Measurements from ENCODE around the gene MTMR10.

Gene MTMR10

GRCh38 chr15:30990036-30990435 lies 1.4 kb downstream of the MTMR10 start:
- H3K4me3 ChIP-seq (ENCODE audit: control insufficient read depth, low read depth, low read length): peak overlapping the region; percentile 92
- no peak for DNase-seq (ENCODE audit: low read depth)

DNA sequence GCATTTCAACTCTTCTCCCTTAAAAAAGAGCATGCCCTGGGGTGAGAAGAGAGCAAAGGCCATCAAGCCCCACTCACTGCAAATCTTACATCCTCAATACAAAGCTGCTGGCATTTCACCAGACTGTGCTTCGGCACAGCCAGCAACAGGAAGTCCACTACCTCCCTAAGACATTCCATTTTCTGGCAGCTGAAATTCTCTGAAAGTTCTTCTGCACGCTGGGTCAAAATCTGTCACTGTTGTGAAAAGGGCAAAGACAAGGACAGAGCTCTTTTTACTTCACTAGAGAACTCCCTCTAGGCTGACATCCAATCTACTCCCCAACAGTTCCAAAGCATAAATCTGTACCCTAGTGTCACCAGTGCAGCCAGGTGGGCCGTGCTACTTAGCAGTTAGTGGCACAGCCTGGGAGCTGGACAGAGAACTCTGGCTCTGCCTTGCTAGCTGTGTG lies 6.3 kb downstream of the MTMR10 start:
- H3K4me3 ChIP-seq (ENCODE audit: control insufficient read depth, low read depth, low read length): no peak overlapping the region
- TF ChIP-seq, protein P1, sequence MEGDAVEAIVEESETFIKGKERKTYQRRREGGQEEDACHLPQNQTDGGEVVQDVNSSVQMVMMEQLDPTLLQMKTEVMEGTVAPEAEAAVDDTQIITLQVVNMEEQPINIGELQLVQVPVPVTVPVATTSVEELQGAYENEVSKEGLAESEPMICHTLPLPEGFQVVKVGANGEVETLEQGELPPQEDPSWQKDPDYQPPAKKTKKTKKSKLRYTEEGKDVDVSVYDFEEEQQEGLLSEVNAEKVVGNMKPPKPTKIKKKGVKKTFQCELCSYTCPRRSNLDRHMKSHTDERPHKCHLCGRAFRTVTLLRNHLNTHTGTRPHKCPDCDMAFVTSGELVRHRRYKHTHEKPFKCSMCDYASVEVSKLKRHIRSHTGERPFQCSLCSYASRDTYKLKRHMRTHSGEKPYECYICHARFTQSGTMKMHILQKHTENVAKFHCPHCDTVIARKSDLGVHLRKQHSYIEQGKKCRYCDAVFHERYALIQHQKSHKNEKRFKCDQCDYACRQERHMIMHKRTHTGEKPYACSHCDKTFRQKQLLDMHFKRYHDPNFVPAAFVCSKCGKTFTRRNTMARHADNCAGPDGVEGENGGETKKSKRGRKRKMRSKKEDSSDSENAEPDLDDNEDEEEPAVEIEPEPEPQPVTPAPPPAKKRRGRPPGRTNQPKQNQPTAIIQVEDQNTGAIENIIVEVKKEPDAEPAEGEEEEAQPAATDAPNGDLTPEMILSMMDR (IDR thresholded peaks at IDR 0.05; ENCODE audit: control insufficient read depth, insufficient read depth, low read depth, low read length, missing control alignments): no peak
- DNase-seq (ENCODE audit: low read depth): no peak

More at GRCh38 chr15:30990036-30990435, 1.4 kb downstream of the MTMR10 start:
- TF ChIP-seq, protein P1 (IDR thresholded peaks at IDR 0.05; ENCODE audit: control insufficient read depth, insufficient read depth, low read depth, low read length, missing control alignments): no peak

DNA sequence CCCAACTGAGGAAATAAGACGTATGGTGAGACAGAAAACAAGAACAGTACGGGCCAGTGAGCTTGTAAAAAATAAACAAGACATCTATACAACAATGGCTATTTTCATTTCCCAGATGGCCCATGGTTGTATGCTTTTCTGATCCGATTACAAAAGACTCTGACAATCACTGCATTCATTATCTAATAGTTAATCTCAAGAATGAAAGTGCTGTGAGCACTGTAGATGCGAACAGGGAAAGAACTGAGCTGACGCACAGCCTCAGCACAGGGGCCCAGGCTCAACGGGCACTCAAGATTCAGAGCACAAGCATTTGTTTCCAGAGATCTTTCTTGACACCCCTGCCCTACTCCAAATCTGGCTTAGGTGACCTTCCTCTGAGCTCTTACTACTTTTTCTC lies 6.9 kb downstream of the MTMR10 start:
- H3K4me3 ChIP-seq (ENCODE audit: control insufficient read depth, low read depth, low read length): no peak overlapping the region
- TF ChIP-seq, protein P1 (IDR thresholded peaks at IDR 0.05; ENCODE audit: control insufficient read depth, insufficient read depth, low read depth, low read length, missing control alignments): no peak
- DNase-seq (ENCODE audit: low read depth): no peak

- no peak for DNase-seq (ENCODE audit: low read depth)
- no peak overlapping the region for H3K4me3 ChIP-seq (ENCODE audit: control insufficient read depth, low read depth, low read length)
- TF ChIP-seq, protein P1 (IDR thresholded peaks at IDR 0.05; ENCODE audit: control insufficient read depth, insufficient read depth, low read depth, low read length, missing control alignments): no peak
These were observed 7.3 kb downstream of the MTMR10 start for GRCh38 chr15:30984118-30984517.

GRCh38 chr15:30979457-30979856 lies 12.0 kb downstream of the MTMR10 start:
- TF ChIP-seq, protein P1 (IDR thresholded peaks at IDR 0.05; ENCODE audit: control insufficient read depth, insufficient read depth, low read depth, low read length, missing control alignments): no peak
- no peak overlapping the region for H3K4me3 ChIP-seq (ENCODE audit: control insufficient read depth, low read depth, low read length)
- DNase-seq (ENCODE audit: low read depth): no peak

DNA sequence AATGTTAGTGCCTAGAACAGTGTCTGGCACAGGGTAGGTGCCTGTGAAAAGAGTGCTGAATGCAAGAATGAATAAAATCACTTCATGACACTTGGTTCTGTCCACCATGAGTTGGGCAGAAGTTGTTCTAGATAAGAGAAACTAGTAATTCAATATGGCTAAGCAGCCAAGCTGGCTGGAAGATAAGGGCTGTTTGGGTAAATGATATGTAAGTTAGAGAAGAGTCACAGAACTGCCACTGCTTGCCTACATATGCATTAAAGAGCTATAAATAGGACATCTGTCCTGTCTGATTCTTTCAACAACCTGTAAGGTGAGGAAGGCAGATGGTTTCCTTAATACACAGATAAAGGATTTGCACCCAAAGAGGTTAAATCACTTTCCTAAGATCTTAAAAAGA lies 13.1 kb downstream of the MTMR10 start:
- TF ChIP-seq, protein P1 (IDR thresholded peaks at IDR 0.05; ENCODE audit: control insufficient read depth, insufficient read depth, low read depth, low read length, missing control alignments): no peak
- H3K4me3 ChIP-seq (ENCODE audit: control insufficient read depth, low read depth, low read length): no peak overlapping the region
- no peak for DNase-seq (ENCODE audit: low read depth)

DNA sequence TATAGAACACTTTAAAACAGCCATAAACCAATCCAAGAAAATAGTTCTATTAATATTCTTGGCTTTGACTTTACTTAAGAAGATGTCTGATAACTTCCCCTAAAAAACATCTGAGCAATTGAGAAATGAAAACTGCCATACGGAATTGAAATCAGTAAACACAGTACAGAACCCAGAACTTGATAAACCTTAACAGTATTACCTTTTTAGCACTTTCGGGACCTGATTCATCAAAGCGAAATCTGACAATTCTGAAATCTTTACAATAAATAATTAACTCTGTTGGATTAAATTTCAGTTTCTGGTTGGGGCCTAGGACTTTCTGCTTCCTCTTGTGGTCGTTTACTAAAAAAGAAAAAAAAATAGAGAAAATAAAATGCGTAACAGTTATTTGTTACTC lies 17.3 kb downstream of the MTMR10 start:
- TF ChIP-seq, protein P1 (IDR thresholded peaks at IDR 0.05; ENCODE audit: control insufficient read depth, insufficient read depth, low read depth, low read length, missing control alignments): no peak
- H3K4me3 ChIP-seq (ENCODE audit: control insufficient read depth, low read depth, low read length): no peak overlapping the region
- DNase-seq (ENCODE audit: low read depth): no peak
